Measurements from ENCODE around the gene NHEJ1. TPM values are rescaled to one million over a fixed set of nuclear protein-coding genes. Genes with fewer than 3 reads are reported as not detected.

The NHEJ1 gene
- polyA plus RNA-seq, 1 donor (not counting 4 experiments of a cell fraction or from before 2014, with no cell fraction given) = 13.1 TPM

DNA sequence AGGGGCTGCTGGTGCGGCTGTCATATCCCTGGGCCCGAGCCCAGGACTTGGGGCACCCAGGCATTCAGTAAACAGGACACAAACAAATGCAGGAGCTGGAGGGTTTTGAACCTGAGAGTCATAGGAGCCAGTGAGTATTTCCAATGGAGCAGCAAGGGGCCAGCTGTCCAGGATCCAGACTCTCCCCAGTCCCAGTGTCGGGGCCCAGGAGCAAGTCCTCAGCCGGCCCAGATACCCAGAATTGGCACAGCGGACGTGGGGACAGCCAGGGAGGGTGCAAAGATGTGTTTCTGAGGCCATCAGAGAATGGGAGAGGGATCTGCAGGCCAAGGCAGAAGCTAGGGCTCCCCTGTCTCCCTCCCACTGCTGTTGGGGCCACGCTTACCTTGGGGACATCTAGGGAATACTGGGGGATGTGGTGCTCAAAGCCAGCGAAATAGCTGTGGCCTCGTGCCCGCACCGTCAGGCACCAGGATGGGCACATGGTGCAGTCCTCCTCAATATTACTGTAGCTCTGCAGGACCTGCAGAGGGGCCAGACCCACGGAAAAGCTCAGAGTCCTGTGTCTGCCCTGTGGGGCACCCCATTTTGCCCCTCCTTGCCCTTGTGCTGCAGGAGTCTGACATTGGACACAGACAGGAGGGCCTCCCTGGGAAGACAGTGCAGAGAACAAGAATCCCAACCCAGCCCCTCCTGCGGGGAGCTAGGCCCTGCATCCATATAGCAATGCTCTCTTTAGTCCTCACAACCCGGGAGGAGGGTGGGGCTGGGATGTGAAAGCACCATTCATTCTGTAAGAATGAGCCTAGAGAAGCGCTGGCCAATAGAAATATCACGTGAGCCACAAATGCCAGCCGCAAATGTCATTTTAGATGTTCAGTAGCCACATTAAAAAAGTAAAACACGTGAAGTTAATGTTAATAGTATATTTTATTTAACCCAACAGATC is 134.7 kb downstream of the NHEJ1 start:
- Histone ChIP-seq H3K9ac (ENCODE audit: control insufficient read depth, extremely low read depth, insufficient read depth, low read length) (no peak overlapping the region), H3K27me3 (ENCODE audit: control insufficient read depth, extremely low read depth, insufficient read depth, low read length) (peaks cover 25% of the 10 kb centered on the region), H3K4me1 (ENCODE audit: control insufficient read depth, extremely low read depth, insufficient read depth, low read length) (no peaks in the 10 kb centered on the region), H3K9me1 (ENCODE audit: control insufficient read depth, extremely low read depth, insufficient read depth, low read length) (no peaks in the 10 kb centered on the region), H3K9me3 (ENCODE audit: control insufficient read depth, low read depth, low read length) (no peaks in the 10 kb centered on the region), H2AFZ (ENCODE audit: control insufficient read depth, low read length) (no peak overlapping the region), H3K79me2 (ENCODE audit: control insufficient read depth, insufficient read depth, low read length) (no peaks in the 10 kb centered on the region), H4K20me1 (ENCODE audit: control insufficient read depth, extremely low read depth, insufficient read depth, low read length) (no peaks in the 10 kb centered on the region), H3K4me3 (ENCODE audit: control insufficient read depth in 2 of 3, extremely low read depth in 1 of 3, insufficient read depth in 2 of 3, low read depth in 1 of 3, low read length in 3 of 3) (no peak overlapping the region), H3K27ac (ENCODE audit: control insufficient read depth, insufficient read depth, low read length) (no peak overlapping the region), H3K4me2 (ENCODE audit: control insufficient read depth, extremely low read depth, insufficient read depth, low read depth, low read length) (no peak overlapping the region), H3K36me3 (ENCODE audit: control insufficient read depth in 2 of 2, extremely low read depth in 1 of 2, insufficient read depth in 2 of 2, low read length in 2 of 2) (no peaks in the 10 kb centered on the region)
- DNase-seq (ENCODE audit: low read depth, low spot score) (no peak), FAIRE-seq (no peak)
- dilution Hi-C loops (cut with MboI; ENCODE audit: extremely low pct_ligation_motif_present, low sequenced_read_pairs) = no loop called here
- TF ChIP-seq EZH2 (IDR thresholded peaks at IDR 0.05; ENCODE audit: low read length) = no peak
- TF ChIP-seq, protein P1, sequence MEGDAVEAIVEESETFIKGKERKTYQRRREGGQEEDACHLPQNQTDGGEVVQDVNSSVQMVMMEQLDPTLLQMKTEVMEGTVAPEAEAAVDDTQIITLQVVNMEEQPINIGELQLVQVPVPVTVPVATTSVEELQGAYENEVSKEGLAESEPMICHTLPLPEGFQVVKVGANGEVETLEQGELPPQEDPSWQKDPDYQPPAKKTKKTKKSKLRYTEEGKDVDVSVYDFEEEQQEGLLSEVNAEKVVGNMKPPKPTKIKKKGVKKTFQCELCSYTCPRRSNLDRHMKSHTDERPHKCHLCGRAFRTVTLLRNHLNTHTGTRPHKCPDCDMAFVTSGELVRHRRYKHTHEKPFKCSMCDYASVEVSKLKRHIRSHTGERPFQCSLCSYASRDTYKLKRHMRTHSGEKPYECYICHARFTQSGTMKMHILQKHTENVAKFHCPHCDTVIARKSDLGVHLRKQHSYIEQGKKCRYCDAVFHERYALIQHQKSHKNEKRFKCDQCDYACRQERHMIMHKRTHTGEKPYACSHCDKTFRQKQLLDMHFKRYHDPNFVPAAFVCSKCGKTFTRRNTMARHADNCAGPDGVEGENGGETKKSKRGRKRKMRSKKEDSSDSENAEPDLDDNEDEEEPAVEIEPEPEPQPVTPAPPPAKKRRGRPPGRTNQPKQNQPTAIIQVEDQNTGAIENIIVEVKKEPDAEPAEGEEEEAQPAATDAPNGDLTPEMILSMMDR (optimal IDR thresholded peaks at IDR 0.05 in 1 of 3, IDR thresholded peaks at IDR 0.05 in 1 of 3, conservative IDR thresholded peaks at IDR 0.05 in 1 of 3; ENCODE audit: extremely low read depth in 1 of 3, insufficient read depth in 2 of 3, low read length in 3 of 3) = no peak

Small RNAs within 50 kb of the gene (small RNA-seq; reads per million reads assigned to genes)
- gene MIR3131 (ENCODE audit: insufficient read length in 3 of 3, low read depth in 3 of 3, low replicate concordance in 1 of 3) (0 reads per million in 3 experiments), gene RN7SL764P (ENCODE audit: insufficient read length in 3 of 3, low read depth in 3 of 3, low replicate concordance in 1 of 3) (0 to 0.67 (median 0) reads per million in 3 experiments)

Other genes with a start within 250 kb of the NHEJ1 start
- 0.03 TPM in 2 of 3 replicates, not detected in the other for gene CDK5R2, start 201.1 kb downstream of the NHEJ1 start, polyA plus RNA-seq
- gene FEV, start 175.6 kb downstream of the NHEJ1 start, polyA plus RNA-seq = not detected in 3 replicates
- gene CRYBA2, start 167.4 kb downstream of the NHEJ1 start, polyA plus RNA-seq = not detected in 3 replicates
- not detected in 3 replicates for gene CFAP65, start 119.3 kb downstream of the NHEJ1 start, polyA plus RNA-seq
- not detected in 3 replicates for gene IHH, start 99.9 kb downstream of the NHEJ1 start, polyA plus RNA-seq
- 0.48 to 2.4 TPM (median 1.4 TPM) in 3 replicates for gene SLC23A3, start 9.2 kb upstream of the NHEJ1 start, polyA plus RNA-seq
- 26.1 to 32.2 TPM (median 29.1 TPM) in 3 replicates for gene CNPPD1, start 16.1 kb upstream of the NHEJ1 start, polyA plus RNA-seq
- 45.8 to 54.9 TPM (median 51.3 TPM) in 3 replicates for gene RETREG2, start 17.5 kb upstream of the NHEJ1 start, polyA plus RNA-seq
- gene ZFAND2B, start 46.0 kb upstream of the NHEJ1 start, polyA plus RNA-seq = 23.2 to 37.7 TPM (median 25.1 TPM) in 3 replicates
- 6.1 to 11.0 TPM (median 10.5 TPM) in 3 replicates for gene ABCB6, start 58.1 kb upstream of the NHEJ1 start, polyA plus RNA-seq
- 54.2 to 60.6 TPM (median 58.8 TPM) in 3 replicates for gene ATG9A, start 68.8 kb upstream of the NHEJ1 start, polyA plus RNA-seq
- gene ANKZF1, start 69.0 kb upstream of the NHEJ1 start, polyA plus RNA-seq = 20.9 to 41.0 TPM (median 35.1 TPM) in 3 replicates
- gene GLB1L, start 84.6 kb upstream of the NHEJ1 start, polyA plus RNA-seq = 4.3 to 6.9 TPM (median 5.2 TPM) in 3 replicates
- 35.8 to 44.7 TPM (median 40.2 TPM) in 3 replicates for gene STK16, start 84.7 kb upstream of the NHEJ1 start, polyA plus RNA-seq
- 0.08 TPM in 1 of 3 replicates, not detected in the others for gene TUBA4B, start 92.4 kb upstream of the NHEJ1 start, polyA plus RNA-seq
- gene TUBA4A, start 93.1 kb upstream of the NHEJ1 start, polyA plus RNA-seq = 524 to 819 TPM (median 569 TPM) in 3 replicates
- gene DNAJB2, start 118.6 kb upstream of the NHEJ1 start, polyA plus RNA-seq = 35.4 to 75.5 TPM (median 51.7 TPM) in 3 replicates
- not detected in 3 replicates for gene PTPRN, start 148.6 kb upstream of the NHEJ1 start, polyA plus RNA-seq
- gene RESP18, start 171.9 kb upstream of the NHEJ1 start, polyA plus RNA-seq = not detected in 3 replicates
- gene DNPEP, start 227.1 kb upstream of the NHEJ1 start, polyA plus RNA-seq = 34.1 to 61.3 TPM (median 41.6 TPM) in 3 replicates